Stimulated activated CD8-positive, alpha-beta memory T cell treated with anti-CD3 and anti-CD28 coated beads, Interleukin-7, amount 100 ng/mL, for 48 hours (primary cell): ENCODE measurements around the gene TSHR.
"Not testable (repeated sequence)": the region's sequence is repeated elsewhere in the genome, so short reads cannot be mapped to it uniquely, and the experiment has no call there.

Experiments
- DNase-seq, 2 donors: peaks; one replicate each; pipeline ENCODE4 v3.0.0-alpha.2; 2020; ENCODE audit warnings: low read depth in 1 of 2; ENCODE audit errors: extremely low read depth in 1 of 2

Gene TSHR

GRCh38 chr14:80988735-80989429 is 33.5 kb downstream of the TSHR start:
- DNase-seq: no peak

- no peak for DNase-seq
These were observed 37.2 kb downstream of the TSHR start for GRCh38 chr14:80992580-80992979.

GRCh38 chr14:80996049-80996901 is 40.9 kb downstream of the TSHR start:
- no peak for DNase-seq

GRCh38 chr14:81001447-81001846 is 46.0 kb downstream of the TSHR start:
- DNase-seq: no peak

GRCh38 chr14:81004575-81004974 is 49.2 kb downstream of the TSHR start:
- DNase-seq: no peak

- DNase-seq: no peak
These were observed 50.3 kb downstream of the TSHR start for GRCh38 chr14:81005540-81006228.

GRCh38 chr14:81006266-81006665 is 50.8 kb downstream of the TSHR start:
- DNase-seq: no peak

- DNase-seq: no peak
These were observed 51.7 kb downstream of the TSHR start for GRCh38 chr14:81007131-81007530.

GRCh38 chr14:81009346-81009745 is 53.9 kb downstream of the TSHR start:
- no peak for DNase-seq

GRCh38 chr14:81018251-81018650 is 62.8 kb downstream of the TSHR start:
- no peak for DNase-seq

- no peak for DNase-seq
These were observed 63.3 kb downstream of the TSHR start for GRCh38 chr14:81018684-81019083.

- not testable (repeated sequence) for DNase-seq
These were observed 63.7 kb downstream of the TSHR start for GRCh38 chr14:81019113-81019512.

GRCh38 chr14:81023095-81023710 is 67.8 kb downstream of the TSHR start:
- DNase-seq: no peak

GRCh38 chr14:81028461-81028860 is 73.0 kb downstream of the TSHR start:
- DNase-seq: no peak

- no peak for DNase-seq
These were observed 76.1 kb downstream of the TSHR start for GRCh38 chr14:81031488-81031887.

GRCh38 chr14:81033698-81034240 is 78.3 kb downstream of the TSHR start:
- DNase-seq: no peak

GRCh38 chr14:81042438-81042837 is 87.0 kb downstream of the TSHR start:
- DNase-seq: no peak

GRCh38 chr14:81051547-81051946 is 96.1 kb downstream of the TSHR start:
- no peak for DNase-seq

- DNase-seq: not testable (repeated sequence)
These were observed 98.6 kb downstream of the TSHR start for GRCh38 chr14:81054057-81054456.

GRCh38 chr14:81055971-81056370 is 100.5 kb downstream of the TSHR start:
- DNase-seq: no peak

GRCh38 chr14:81062380-81062779 is 107.0 kb downstream of the TSHR start:
- DNase-seq: no peak
